Progenitor cell of endocrine pancreas (in vitro differentiated cells): Measurements from ENCODE around the gene EPHA4. TPM values are rescaled to one million over a fixed set of nuclear protein-coding genes. Genes with fewer than 3 reads are reported as not detected.

Source experiments
- DNase-seq: peaks from one replicate; pipeline ENCODE4 v3.0.0; 2021; ENCODE audit warnings: low spot score; ENCODE audit not compliant: unreplicated experiment
- H3K27ac Mint-ChIP-seq: 2 replicates; pipeline ENCODE4 v1.8.0; 2021; ENCODE audit warnings: mild to moderate bottlenecking, moderate library complexity, mixed read lengths
- H3K27me3 Mint-ChIP-seq: 2 replicates; pipeline ENCODE4 v1.8.0; 2021; ENCODE audit warnings: mixed read lengths
- H3K36me3 Mint-ChIP-seq: 2 replicates; pipeline ENCODE4 v1.8.0; 2022; ENCODE audit warnings: mixed read lengths; ENCODE audit not compliant: insufficient read depth
- H3K4me1 Mint-ChIP-seq: 2 replicates; pipeline ENCODE4 v1.8.0; 2021; ENCODE audit warnings: low read depth, mixed read lengths
- H3K4me3 Mint-ChIP-seq: 2 replicates; pipeline ENCODE4 v1.8.0; 2021; ENCODE audit warnings: low read depth, mild to moderate bottlenecking, moderate library complexity, mixed read lengths
- H3K9me3 Mint-ChIP-seq: 2 replicates; pipeline ENCODE4 v1.8.0; 2021; ENCODE audit warnings: low read depth, mixed read lengths
- total RNA-seq: library from RNA; stranded (reverse); gene quantifications from 2 replicates; pipeline ENCODE4 v1.2.1, GENCODE V29; 2021
- TF ChIP-seq, protein P1 (sequence below): fragments of 200-600 bp; sonication (generic); IDR thresholded peaks from one replicate; pipeline ENCODE4 v1.5.0; 2021; ENCODE audit warnings: antibody characterized with exemption, mild to moderate bottlenecking; ENCODE audit not compliant: unreplicated experiment

EPHA4 gene
- total RNA-seq, 1 donor from 2014 or later: 41.4 TPM

GRCh38 chr2:221478485-221478863, 93.6 kb downstream of the EPHA4 start:
- Mint-ChIP-seq H3K36me3 (peaks cover 13% of the 10 kb centered on the region), H3K4me3 (no peak overlapping the region), H3K9me3 (no peaks in the 10 kb centered on the region), H3K4me1 (peaks cover 2% of the 10 kb centered on the region), H3K27ac (no peak overlapping the region), H3K27me3 (no peaks in the 10 kb centered on the region)
- TF ChIP-seq, protein P1, sequence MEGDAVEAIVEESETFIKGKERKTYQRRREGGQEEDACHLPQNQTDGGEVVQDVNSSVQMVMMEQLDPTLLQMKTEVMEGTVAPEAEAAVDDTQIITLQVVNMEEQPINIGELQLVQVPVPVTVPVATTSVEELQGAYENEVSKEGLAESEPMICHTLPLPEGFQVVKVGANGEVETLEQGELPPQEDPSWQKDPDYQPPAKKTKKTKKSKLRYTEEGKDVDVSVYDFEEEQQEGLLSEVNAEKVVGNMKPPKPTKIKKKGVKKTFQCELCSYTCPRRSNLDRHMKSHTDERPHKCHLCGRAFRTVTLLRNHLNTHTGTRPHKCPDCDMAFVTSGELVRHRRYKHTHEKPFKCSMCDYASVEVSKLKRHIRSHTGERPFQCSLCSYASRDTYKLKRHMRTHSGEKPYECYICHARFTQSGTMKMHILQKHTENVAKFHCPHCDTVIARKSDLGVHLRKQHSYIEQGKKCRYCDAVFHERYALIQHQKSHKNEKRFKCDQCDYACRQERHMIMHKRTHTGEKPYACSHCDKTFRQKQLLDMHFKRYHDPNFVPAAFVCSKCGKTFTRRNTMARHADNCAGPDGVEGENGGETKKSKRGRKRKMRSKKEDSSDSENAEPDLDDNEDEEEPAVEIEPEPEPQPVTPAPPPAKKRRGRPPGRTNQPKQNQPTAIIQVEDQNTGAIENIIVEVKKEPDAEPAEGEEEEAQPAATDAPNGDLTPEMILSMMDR: no peak
- DNase-seq: no peak

GRCh38 chr2:221477714-221478484, 94.2 kb downstream of the EPHA4 start:
- no peak for DNase-seq
- Mint-ChIP-seq H3K4me3 (no peak overlapping the region), H3K9me3 (no peaks in the 10 kb centered on the region), H3K27ac (no peak overlapping the region), H3K4me1 (peaks cover 2% of the 10 kb centered on the region), H3K36me3 (peaks cover 12% of the 10 kb centered on the region), H3K27me3 (no peaks in the 10 kb centered on the region)
- TF ChIP-seq, protein P1: no peak

DNA sequence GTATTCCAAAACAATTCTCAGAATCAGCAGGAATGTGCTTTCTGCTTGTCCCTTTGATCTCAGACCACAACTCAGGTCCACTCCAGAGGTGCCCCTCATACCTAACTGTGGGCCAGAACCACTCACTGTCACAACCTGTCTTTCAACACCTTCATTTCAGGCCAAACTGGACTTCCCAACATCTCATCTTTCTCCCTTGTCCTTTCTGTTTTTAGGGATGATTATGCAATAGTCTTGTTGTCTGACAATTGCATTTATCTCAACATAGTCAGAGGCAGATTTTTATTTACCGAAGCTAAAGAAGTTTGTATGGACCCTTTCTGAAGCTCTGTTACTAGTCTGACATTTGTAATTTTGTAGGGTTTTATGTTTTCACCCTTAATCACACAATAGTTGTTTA, 95.9 kb downstream of the EPHA4 start:
- H3K4me1 Mint-ChIP-seq: peaks cover 2% of the 10 kb centered on the region
- no peak overlapping the region for H3K4me3 Mint-ChIP-seq
- no peak overlapping the region for H3K27ac Mint-ChIP-seq
- no peak for DNase-seq
- H3K36me3 Mint-ChIP-seq: peaks cover 6% of the 10 kb centered on the region
- TF ChIP-seq, protein P1: no peak
- no peaks in the 10 kb centered on the region for H3K9me3 Mint-ChIP-seq
- no peaks in the 10 kb centered on the region for H3K27me3 Mint-ChIP-seq

DNA sequence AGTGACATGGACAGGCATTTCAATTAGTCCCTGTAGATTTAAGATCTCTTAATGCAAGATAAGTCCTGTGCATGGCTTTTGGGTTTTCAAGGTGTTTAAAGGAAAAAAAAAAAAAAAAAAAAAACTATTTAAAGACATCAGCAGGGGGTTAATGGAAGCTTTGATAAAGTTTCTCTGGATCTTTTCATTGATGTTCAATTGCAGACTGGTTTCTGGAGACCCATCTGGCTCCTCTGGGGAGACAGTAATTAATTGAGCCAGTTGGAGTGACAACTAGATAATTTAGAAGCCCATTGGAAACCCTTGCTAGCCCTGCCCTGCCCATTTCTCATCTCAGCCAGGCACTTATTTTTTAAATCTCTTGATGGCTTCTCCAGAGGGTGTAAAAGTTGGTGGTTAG, 98.7 kb downstream of the EPHA4 start:
- no peak for DNase-seq
- Mint-ChIP-seq H3K9me3 (no peaks in the 10 kb centered on the region), H3K4me1 (peaks cover 2% of the 10 kb centered on the region), H3K27ac (no peak overlapping the region), H3K27me3 (no peaks in the 10 kb centered on the region), H3K36me3 (peaks cover 6% of the 10 kb centered on the region), H3K4me3 (no peak overlapping the region)
- TF ChIP-seq, protein P1: no peak

GRCh38 chr2:221468317-221468716, 103.8 kb downstream of the EPHA4 start:
- Mint-ChIP-seq H3K9me3 (no peaks in the 10 kb centered on the region), H3K27me3 (no peaks in the 10 kb centered on the region), H3K36me3 (no peaks in the 10 kb centered on the region), H3K4me1 (peaks cover 4% of the 10 kb centered on the region), H3K4me3 (no peak overlapping the region), H3K27ac (no peak overlapping the region)
- DNase-seq: no peak
- TF ChIP-seq, protein P1: no peak
